GM19043 (cell line): ENCODE data around the gene ATM.

ENCODE experiments used
- ATAC-seq: cut with Tn5 transposase; IDR thresholded peaks from one replicate; pipeline ENCODE4 v1.9.1; 2021; ENCODE audit warnings: low read depth; ENCODE audit not compliant: unreplicated experiment

Gene ATM

GRCh38 chr11:108218912-108219783 lies 3.7 kb upstream of the ATM start:
- ATAC-seq, result no peak

GRCh38 chr11:108220721-108221336 lies 2.0 kb upstream of the ATM start:
- no peak for ATAC-seq

GRCh38 chr11:108221371-108221770 lies 1.5 kb upstream of the ATM start:
- no peak for ATAC-seq

- no peak for ATAC-seq
Observed at GRCh38 chr11:108221911-108222573, 825 bp upstream of the ATM start.

GRCh38 chr11:108223348-108224149 lies 682 bp downstream of the ATM start:
- peak; percentile 29 for ATAC-seq

GRCh38 chr11:108224366-108224765 lies 1.5 kb downstream of the ATM start:
- ATAC-seq, result no peak

GRCh38 chr11:108224911-108225786 lies 2.3 kb downstream of the ATM start:
- ATAC-seq, result peak; percentile 15

GRCh38 chr11:108226036-108226435 lies 3.2 kb downstream of the ATM start:
- ATAC-seq, result no peak

GRCh38 chr11:108228251-108228650 lies 5.4 kb downstream of the ATM start:
- ATAC-seq, result no peak

- no peak for ATAC-seq
Observed at GRCh38 chr11:108233277-108233945, 10.5 kb downstream of the ATM start.

- no peak for ATAC-seq
Observed at GRCh38 chr11:108235192-108235591, 12.3 kb downstream of the ATM start.

- ATAC-seq, result no peak
Observed at GRCh38 chr11:108235633-108236032, 12.8 kb downstream of the ATM start.

GRCh38 chr11:108237058-108237481 lies 14.2 kb downstream of the ATM start:
- ATAC-seq, result peak; percentile 55

GRCh38 chr11:108239076-108239475 lies 16.2 kb downstream of the ATM start:
- ATAC-seq, result no peak

- no peak for ATAC-seq
Observed at GRCh38 chr11:108241330-108242037, 18.6 kb downstream of the ATM start.

GRCh38 chr11:108242422-108242821 lies 19.6 kb downstream of the ATM start:
- no peak for ATAC-seq

GRCh38 chr11:108246308-108246707 lies 23.4 kb downstream of the ATM start:
- no peak for ATAC-seq

- ATAC-seq, result no peak
Observed at GRCh38 chr11:108246885-108247284, 24.0 kb downstream of the ATM start.

- ATAC-seq, result no peak
Observed at GRCh38 chr11:108253176-108253575, 30.3 kb downstream of the ATM start.
